GM23338 (cell line): ENCODE measurements around the gene AOPEP. TPM values are rescaled to one million over a fixed set of nuclear protein-coding genes. Genes with fewer than 3 reads are reported as not detected.
A peak's percentile ranks its signal among the peaks of the same experiment; 100 is the strongest.

Source experiments
- ATAC-seq: fragments of 200-7000 bp; cut with Tn5 transposase; 3 replicates; pipeline ENCODE4 v1.9.1; 2020
- DNase-seq: peaks from one replicate; pipeline ENCODE4 v3.0.0-alpha.2; 2015; ENCODE audit warnings: low spot score
- H2AFZ ChIP-seq: fragments of 200-600 bp; sonication (generic); 2 replicates; pipeline ENCODE4 v1.8.0; 2016; ENCODE audit warnings: antibody characterized with exemption, mild to moderate bottlenecking, moderate library complexity
- H3F3A ChIP-seq: fragments of 200-600 bp; sonication (generic); replicated peaks from 2 replicates; pipeline ENCODE4 v1.8.0; 2017; ENCODE audit warnings: antibody characterized with exemption, mixed run types, low read depth
- H3K27ac ChIP-seq: fragments of 200-600 bp; sonication (generic); 2 replicates; pipeline ENCODE4 v1.6.1; 2016; ENCODE audit warnings: low read depth
- H3K27me3 ChIP-seq: fragments of 200-600 bp; sonication (generic); 2 replicates; pipeline ENCODE4 v1.8.0; 2016; ENCODE audit warnings: mild to moderate bottlenecking, mixed run types, moderate library complexity; ENCODE audit not compliant: insufficient read depth
- H3K36me3 ChIP-seq: fragments of 200-600 bp; sonication (generic); 2 replicates; pipeline ENCODE4 v1.8.0; 2016; ENCODE audit warnings: mild to moderate bottlenecking; ENCODE audit not compliant: insufficient read depth
- H3K4me1 ChIP-seq: fragments of 200-600 bp; sonication (generic); 2 replicates; pipeline ENCODE4 v1.8.0; 2016; ENCODE audit warnings: mild to moderate bottlenecking, moderate library complexity; ENCODE audit not compliant: insufficient read depth
- H3K4me2 ChIP-seq: fragments of 200-600 bp; sonication (generic); 2 replicates; pipeline ENCODE4 v1.7.1; 2017; ENCODE audit warnings: mixed run types
- H3K4me3 ChIP-seq: fragments of 200-600 bp; sonication (generic); 2 replicates; pipeline ENCODE4 v1.6.1; 2016; ENCODE audit warnings: mixed run types
- H3K79me2 ChIP-seq: fragments of 200-600 bp; sonication (generic); replicated peaks from 2 replicates; pipeline ENCODE4 v1.8.0; 2017; ENCODE audit warnings: mild to moderate bottlenecking; ENCODE audit not compliant: insufficient read depth
- H3K9me2 ChIP-seq: fragments of 200-600 bp; sonication (generic); 2 replicates; pipeline ENCODE4 v1.8.0; 2017; ENCODE audit not compliant: insufficient read depth
- H4K20me1 ChIP-seq: fragments of 200-600 bp; sonication (generic); replicated peaks from 2 replicates; pipeline ENCODE4 v1.8.0; 2017; ENCODE audit warnings: mild to moderate bottlenecking; ENCODE audit not compliant: insufficient read depth
- H3K27ac Mint-ChIP-seq: 2 replicates; pipeline ENCODE4 v1.8.0; 2020; ENCODE audit warnings: inconsistent platforms, mild to moderate bottlenecking, moderate library complexity, mixed read lengths
- H3K27me3 Mint-ChIP-seq: 3 replicates; pipeline ENCODE4 v1.8.0; 2022; ENCODE audit warnings: low read depth, mild to moderate bottlenecking, moderate library complexity, mixed read lengths, inconsistent platforms; ENCODE audit not compliant: insufficient read depth, poor library complexity
- H3K36me3 Mint-ChIP-seq: 3 replicates; pipeline ENCODE4 v1.8.0; 2021; ENCODE audit warnings: low read depth, mild to moderate bottlenecking, inconsistent platforms, moderate library complexity, mixed read lengths
- H3K4me1 Mint-ChIP-seq: 3 replicates; pipeline ENCODE4 v1.8.0; 2020; ENCODE audit warnings: mild to moderate bottlenecking, inconsistent platforms, mixed read lengths
- H3K4me3 Mint-ChIP-seq: 3 replicates; pipeline ENCODE4 v1.8.0; 2021; ENCODE audit warnings: moderate library complexity, mild to moderate bottlenecking, inconsistent platforms, mixed read lengths
- H3K9me3 Mint-ChIP-seq: 3 replicates; pipeline ENCODE4 v1.8.0; 2020; ENCODE audit warnings: moderate library complexity, mild to moderate bottlenecking, inconsistent platforms, mixed read lengths
- CREB1 ChIP-seq: fragments of 250-450 bp; sonication (Bioruptor Pico); IDR thresholded peaks from 2 replicates; pipeline ENCODE4 v1.5.0; 2020; ENCODE audit warnings: low read depth, mild to moderate bottlenecking, moderate library complexity
- CTCF ChIP-seq, 2 experiments: fragments of 200-600 bp in 1 of 2; sonication (generic) in 1 of 2; conservative IDR thresholded peaks; 2 replicates each; pipeline versions ENCODE4 v1.5.1 to v1.6.1; 2016 to 2017; ENCODE audit warnings: antibody characterized with exemption in 2 of 2, low read depth in 2 of 2, mild to moderate bottlenecking in 2 of 2, moderate library complexity in 1 of 2
- EZH2 ChIP-seq: fragments of 200-600 bp; sonication (generic); IDR thresholded peaks from one replicate; pipeline ENCODE4 v1.8.0; 2017; ENCODE audit warnings: antibody characterized with exemption, mild to moderate bottlenecking, low read depth; ENCODE audit not compliant: unreplicated experiment
- EZH2phosphoT487 ChIP-seq: fragments of 200-600 bp; sonication (generic); IDR thresholded peaks from one replicate; pipeline ENCODE4 v1.8.1; 2018; ENCODE audit warnings: antibody characterized with exemption; ENCODE audit not compliant: unreplicated experiment
- JUNB ChIP-seq: IDR thresholded peaks from one replicate; pipeline ENCODE4 v1.6.1; 2016; ENCODE audit warnings: antibody characterized with exemption; ENCODE audit not compliant: unreplicated experiment
- POLR2AphosphoS5 ChIP-seq: IDR thresholded peaks from 2 replicates; pipeline ENCODE4 v1.6.1; 2016; ENCODE audit warnings: antibody characterized with exemption, low read depth
- REST ChIP-seq: IDR thresholded peaks from one replicate; pipeline ENCODE4 v1.6.1; 2018; ENCODE audit warnings: antibody characterized with exemption; ENCODE audit not compliant: unreplicated experiment
- STAT1 ChIP-seq: IDR thresholded peaks from one replicate; pipeline ENCODE4 v1.6.1; 2016; ENCODE audit warnings: antibody characterized with exemption; ENCODE audit not compliant: unreplicated experiment
- ZNF114 ChIP-seq: fragments of 250-450 bp; sonication (Bioruptor Pico); IDR thresholded peaks from 2 replicates; pipeline ENCODE4 v1.5.0; 2020; ENCODE audit warnings: mild to moderate bottlenecking, moderate library complexity
- polyA plus RNA-seq: library from polyadenylated mRNA; unstranded; fragments of >200 nt; fragmentation: Nextera tagmentation; extraction: Ambion mirVana; gene quantifications from 2 replicates; pipeline ENCODE4 v1.2.1, GENCODE V29; 2016
- total RNA-seq: library from RNA; depleted of rRNA; stranded (reverse); fragments of >200 nt; shearing (Covaris generic); gene quantifications from 2 replicates; pipeline ENCODE4 v1.2.3, GENCODE V29; 2014

The AOPEP gene
- total and polyA plus RNA-seq, 2 experiments from 2014 or later, result 7.0 to 16.5 TPM

GRCh38 chr9:95003689-95004410, 277.4 kb downstream of the AOPEP start:
- no peaks in the 10 kb centered on the region for H3K9me3 Mint-ChIP-seq
- H3K4me3 Mint-ChIP-seq, result peak overlapping the region; percentile 78
- H3F3A ChIP-seq, result no peaks in the 10 kb centered on the region
- H3K27me3 Mint-ChIP-seq, result peaks cover 24% of the 10 kb centered on the region
- no peak overlapping the region for H3K27ac Mint-ChIP-seq
- H3K4me1 Mint-ChIP-seq, result peaks cover 10% of the 10 kb centered on the region
- ATAC-seq (peak; percentile 76), DNase-seq (peak; percentile 68)
- H3K27me3 ChIP-seq, result peaks cover 51% of the 10 kb centered on the region
- H3K4me1 ChIP-seq, result peaks cover 8% of the 10 kb centered on the region; the same call in 1 of the 2 replicates
- H3K4me2 ChIP-seq, result peak overlapping the region; percentile 79
- H4K20me1 ChIP-seq, result no peaks in the 10 kb centered on the region
- H3K4me3 ChIP-seq, result peak overlapping the region; percentile 73
- no peaks in the 10 kb centered on the region for H3K36me3 Mint-ChIP-seq
- H3K9me2 ChIP-seq, result no peaks in the 10 kb centered on the region
- no peak overlapping the region for H3K27ac ChIP-seq
- no peaks in the 10 kb centered on the region for H3K36me3 ChIP-seq
- peak overlapping the region; percentile 95 for H2AFZ ChIP-seq
- no peaks in the 10 kb centered on the region for H3K79me2 ChIP-seq
- TF ChIP-seq EZH2, result peak; percentile 63
- no peak for TF ChIP-seq JUNB

- H2AFZ ChIP-seq, result peak overlapping the region; percentile 95
- H3K4me1 ChIP-seq, result peaks cover 8% of the 10 kb centered on the region; the same call in 1 of the 2 replicates
- Mint-ChIP-seq H3K4me1 (peaks cover 10% of the 10 kb centered on the region), H3K4me3 (peak overlapping the region; percentile 78), H3K27ac (no peak overlapping the region), H3K9me3 (no peaks in the 10 kb centered on the region), H3K27me3 (peaks cover 24% of the 10 kb centered on the region), H3K36me3 (no peaks in the 10 kb centered on the region)
- peak overlapping the region; percentile 79 for H3K4me2 ChIP-seq
- H3K27me3 ChIP-seq, result peaks cover 51% of the 10 kb centered on the region
- ATAC-seq (peak; percentile 80), DNase-seq (peak; percentile 73)
- no peaks in the 10 kb centered on the region for H3K36me3 ChIP-seq
- H3K9me2 ChIP-seq, result no peaks in the 10 kb centered on the region
- no peaks in the 10 kb centered on the region for H4K20me1 ChIP-seq
- H3K4me3 ChIP-seq, result peak overlapping the region; percentile 73
- no peaks in the 10 kb centered on the region for H3K79me2 ChIP-seq
- H3F3A ChIP-seq, result no peaks in the 10 kb centered on the region
- no peak overlapping the region for H3K27ac ChIP-seq
- TF ChIP-seq CTCF (conservative IDR thresholded peaks at IDR 0.05; ENCODE audit: low read depth in 2 of 2), result no peak
- no peak for TF ChIP-seq POLR2AphosphoS5
- no peak for TF ChIP-seq ZNF114 (CRISPR knock-in tag)
- no peak for TF ChIP-seq JUNB
- no peak for TF ChIP-seq REST
- TF ChIP-seq STAT1, result no peak
- no peak for TF ChIP-seq CREB1 (CRISPR knock-in tag)
- no peak for TF ChIP-seq EZH2phosphoT487
Measured at GRCh38 chr9:95004411-95005277, 278.1 kb downstream of the AOPEP start.
